GM12864 (cell line): ENCODE results near the gene ITGAE.

ENCODE experiments used
- DNase-seq: peaks from one replicate; pipeline ENCODE4 v3.0.0-alpha.2; 2011; ENCODE audit warnings: low read depth
- H3K4me3 ChIP-seq: 2 replicates; pipeline ENCODE4 v1.5.1; 2011; ENCODE audit warnings: mild to moderate bottlenecking, low read depth, low read length, control low read depth
- CTCF ChIP-seq: IDR thresholded peaks from 2 replicates; pipeline ENCODE4 v1.5.1; 2011; ENCODE audit warnings: low read depth, mild to moderate bottlenecking, moderate library complexity, low read length, control low read depth, inconsistent platforms; ENCODE audit errors: missing control alignments

ITGAE gene

GRCh38 chr17:3750296-3750695 lies 50.7 kb downstream of the ITGAE start:
- no peak for TF ChIP-seq CTCF
- H3K4me3 ChIP-seq: no peak overlapping the region
- no peak for DNase-seq

GRCh38 chr17:3748576-3748975 lies 52.4 kb downstream of the ITGAE start:
- DNase-seq: no peak
- no peak overlapping the region for H3K4me3 ChIP-seq
- TF ChIP-seq CTCF: no peak

- no peak for TF ChIP-seq CTCF
- no peak overlapping the region for H3K4me3 ChIP-seq
- no peak for DNase-seq
Measured at GRCh38 chr17:3747805-3748204, 53.2 kb downstream of the ITGAE start.

- H3K4me3 ChIP-seq: no peak overlapping the region
- DNase-seq: no peak
- TF ChIP-seq CTCF: no peak
Measured at GRCh38 chr17:3745071-3745470, 55.9 kb downstream of the ITGAE start.

GRCh38 chr17:3744014-3744413 lies 57.0 kb downstream of the ITGAE start:
- no peak for TF ChIP-seq CTCF
- H3K4me3 ChIP-seq: no peak overlapping the region
- no peak for DNase-seq

- no peak for DNase-seq
Measured at GRCh38 chr17:3740611-3741073, 60.3 kb downstream of the ITGAE start.

More at GRCh38 chr17:3740611-3741073, 60.3 kb downstream of the ITGAE start:
- no peak overlapping the region for H3K4me3 ChIP-seq
- no peak for TF ChIP-seq CTCF
